ENCODE measurements around the gene TCF4.

DNA sequence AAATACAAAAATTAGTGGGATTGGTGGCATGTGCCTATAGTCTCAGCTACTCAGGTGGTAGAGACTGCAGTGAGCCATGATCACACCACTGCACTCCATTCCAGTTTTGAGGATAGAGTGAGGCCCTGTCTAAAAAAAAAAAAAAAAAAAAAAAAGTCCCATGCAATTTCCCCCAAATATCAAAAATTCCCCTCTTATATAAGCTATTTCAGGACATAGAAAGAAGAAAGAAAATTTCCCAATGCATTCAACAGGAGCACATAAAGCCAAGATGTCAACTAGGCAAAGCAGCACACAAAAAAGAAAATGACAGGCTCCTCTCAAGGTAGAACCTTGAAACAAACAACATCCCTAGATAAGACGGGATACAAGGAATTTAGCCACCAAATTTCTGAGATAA, 213.3 kb downstream of the TCF4 start:
- TF ChIP-seq, protein P1, sequence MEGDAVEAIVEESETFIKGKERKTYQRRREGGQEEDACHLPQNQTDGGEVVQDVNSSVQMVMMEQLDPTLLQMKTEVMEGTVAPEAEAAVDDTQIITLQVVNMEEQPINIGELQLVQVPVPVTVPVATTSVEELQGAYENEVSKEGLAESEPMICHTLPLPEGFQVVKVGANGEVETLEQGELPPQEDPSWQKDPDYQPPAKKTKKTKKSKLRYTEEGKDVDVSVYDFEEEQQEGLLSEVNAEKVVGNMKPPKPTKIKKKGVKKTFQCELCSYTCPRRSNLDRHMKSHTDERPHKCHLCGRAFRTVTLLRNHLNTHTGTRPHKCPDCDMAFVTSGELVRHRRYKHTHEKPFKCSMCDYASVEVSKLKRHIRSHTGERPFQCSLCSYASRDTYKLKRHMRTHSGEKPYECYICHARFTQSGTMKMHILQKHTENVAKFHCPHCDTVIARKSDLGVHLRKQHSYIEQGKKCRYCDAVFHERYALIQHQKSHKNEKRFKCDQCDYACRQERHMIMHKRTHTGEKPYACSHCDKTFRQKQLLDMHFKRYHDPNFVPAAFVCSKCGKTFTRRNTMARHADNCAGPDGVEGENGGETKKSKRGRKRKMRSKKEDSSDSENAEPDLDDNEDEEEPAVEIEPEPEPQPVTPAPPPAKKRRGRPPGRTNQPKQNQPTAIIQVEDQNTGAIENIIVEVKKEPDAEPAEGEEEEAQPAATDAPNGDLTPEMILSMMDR (conservative IDR thresholded peaks at IDR 0.05; ENCODE audit: low read depth in 2 of 2) = no peak
- TF ChIP-seq POLR2AphosphoS5 (IDR thresholded peaks at IDR 0.05; ENCODE audit: low read depth) (no peak), EZH2 (IDR thresholded peaks at IDR 0.05; ENCODE audit: low read depth, unreplicated experiment) (no peak), JUNB (IDR thresholded peaks at IDR 0.05; ENCODE audit: unreplicated experiment) (no peak), ZNF331 (CRISPR knock-in tag; IDR thresholded peaks at IDR 0.05; ENCODE audit: low read depth) (no peak)

Data from GM23338 (cell line).